ENCODE data around the gene KRTAP1-4. TPM values are rescaled to one million over a fixed set of nuclear protein-coding genes. Genes with fewer than 3 reads are reported as not detected.

The KRTAP1-4 gene
- polyA plus RNA-seq, 2 donors: not detected

- H3K9me3 ChIP-seq (ENCODE audit: control insufficient read depth in 2 of 2, insufficient read depth in 1 of 2, low read depth in 1 of 2, low read length in 1 of 2): no peaks in the 10 kb centered on the region
- H3K4me1 ChIP-seq (ENCODE audit: control insufficient read depth in 2 of 2, insufficient read depth in 2 of 2, low read length in 1 of 2): no peaks in the 10 kb centered on the region
- H3K27ac ChIP-seq (ENCODE audit: low read depth in 2 of 2, low read length in 1 of 2): no peak within 1 kb of the TSS
- H3K4me3 ChIP-seq (ENCODE audit: low read depth in 1 of 2, low read length in 2 of 2): no peak within 1 kb of the TSS
- 58 to 62% methylated on average over 4 of the region's 4 CpGs for WGBS, 2 donors
- no peaks in the 10 kb centered on the region for H3K27me3 ChIP-seq (ENCODE audit: control insufficient read depth in 1 of 2, insufficient read depth in 2 of 2, low read length in 2 of 2)
- no peaks in the 10 kb centered on the region for H3K36me3 ChIP-seq (ENCODE audit: control insufficient read depth in 2 of 2, insufficient read depth in 2 of 2, low read length in 1 of 2)
Observed at GRCh38 chr17:40993839-40994238, 36.2 kb downstream of the KRTAP1-4 start, which contains the start of gene KRTAP3-3. TSS of gene KRTAP3-3 (minus strand) at chr17:40994164. CDS start at chr17:40994097, 67 bp downstream.

- Histone ChIP-seq H3K4me3 (ENCODE audit: low read depth in 1 of 2, low read length in 2 of 2) (no peak overlapping the region), H3K4me1 (ENCODE audit: control insufficient read depth in 2 of 2, insufficient read depth in 2 of 2, low read length in 1 of 2) (no peaks in the 10 kb centered on the region), H3K27ac (ENCODE audit: low read depth in 2 of 2, low read length in 1 of 2) (no peak overlapping the region), H3K36me3 (ENCODE audit: control insufficient read depth in 2 of 2, insufficient read depth in 2 of 2, low read length in 1 of 2) (no peaks in the 10 kb centered on the region), H3K9me3 (ENCODE audit: control insufficient read depth in 2 of 2, insufficient read depth in 1 of 2, low read depth in 1 of 2, low read length in 1 of 2) (no peaks in the 10 kb centered on the region), H3K27me3 (ENCODE audit: control insufficient read depth in 1 of 2, insufficient read depth in 2 of 2, low read length in 2 of 2) (no peaks in the 10 kb centered on the region)
- 91 to 92% methylated on average over 2 of the region's 2 CpGs for WGBS, 2 donors
Observed at GRCh38 chr17:40993084-40993483, 36.9 kb downstream of the KRTAP1-4 start.

- Histone ChIP-seq H3K4me1 (ENCODE audit: control insufficient read depth in 2 of 2, insufficient read depth in 2 of 2, low read length in 1 of 2) (no peaks in the 10 kb centered on the region), H3K9me3 (ENCODE audit: control insufficient read depth in 2 of 2, insufficient read depth in 1 of 2, low read depth in 1 of 2, low read length in 1 of 2) (no peaks in the 10 kb centered on the region), H3K4me3 (ENCODE audit: low read depth in 1 of 2, low read length in 2 of 2) (no peak overlapping the region), H3K36me3 (ENCODE audit: control insufficient read depth in 2 of 2, insufficient read depth in 2 of 2, low read length in 1 of 2) (no peaks in the 10 kb centered on the region), H3K27me3 (ENCODE audit: control insufficient read depth in 1 of 2, insufficient read depth in 2 of 2, low read length in 2 of 2) (no peaks in the 10 kb centered on the region), H3K27ac (ENCODE audit: low read depth in 2 of 2, low read length in 1 of 2) (no peak overlapping the region)
- WGBS, 2 donors: 77 to 90% methylated on average over 3 of the region's 3 CpGs
Observed at GRCh38 chr17:40992666-40993065, 37.3 kb downstream of the KRTAP1-4 start.

GRCh38 chr17:40986920-40987319, 43.1 kb downstream of the KRTAP1-4 start:
- no peaks in the 10 kb centered on the region for H3K27me3 ChIP-seq (ENCODE audit: control insufficient read depth in 1 of 2, insufficient read depth in 2 of 2, low read length in 2 of 2)
- no peaks in the 10 kb centered on the region for H3K9me3 ChIP-seq (ENCODE audit: control insufficient read depth in 2 of 2, insufficient read depth in 1 of 2, low read depth in 1 of 2, low read length in 1 of 2)
- H3K36me3 ChIP-seq (ENCODE audit: control insufficient read depth in 2 of 2, insufficient read depth in 2 of 2, low read length in 1 of 2): no peaks in the 10 kb centered on the region
- no peak overlapping the region for H3K4me3 ChIP-seq (ENCODE audit: low read depth in 1 of 2, low read length in 2 of 2)
- no peak overlapping the region for H3K27ac ChIP-seq (ENCODE audit: low read depth in 2 of 2, low read length in 1 of 2)
- 37 to 46% methylated on average over 8 of the region's 8 CpGs for WGBS, 2 donors
- no peaks in the 10 kb centered on the region for H3K4me1 ChIP-seq (ENCODE audit: control insufficient read depth in 2 of 2, insufficient read depth in 2 of 2, low read length in 1 of 2)

- no peaks in the 10 kb centered on the region for H3K36me3 ChIP-seq (ENCODE audit: control insufficient read depth in 2 of 2, insufficient read depth in 2 of 2, low read length in 1 of 2)
- no peaks in the 10 kb centered on the region for H3K9me3 ChIP-seq (ENCODE audit: control insufficient read depth in 2 of 2, insufficient read depth in 1 of 2, low read depth in 1 of 2, low read length in 1 of 2)
- peaks cover 0 to 3% of the 10 kb centered on the region in 2 donors for H3K4me1 ChIP-seq (ENCODE audit: control insufficient read depth in 2 of 2, insufficient read depth in 2 of 2, low read length in 1 of 2)
- 58 to 67% methylated on average over 3 of the region's 3 CpGs for WGBS, 2 donors
- H3K4me3 ChIP-seq (ENCODE audit: low read depth in 1 of 2, low read length in 2 of 2): no peak within 1 kb of the TSS
- no peaks in the 10 kb centered on the region for H3K27me3 ChIP-seq (ENCODE audit: control insufficient read depth in 1 of 2, insufficient read depth in 2 of 2, low read length in 2 of 2)
- no peak within 1 kb of the TSS for H3K27ac ChIP-seq (ENCODE audit: low read depth in 2 of 2, low read length in 1 of 2)
Observed at GRCh38 chr17:40984226-40984625, 45.8 kb downstream of the KRTAP1-4 start, which contains the start of gene KRT40. TSS of gene KRT40 (minus strand) at chr17:40984326. CDS start at chr17:40984273, 53 bp downstream.

GRCh38 chr17:40981115-40981514, 48.9 kb downstream of the KRTAP1-4 start:
- Histone ChIP-seq H3K4me3 (ENCODE audit: low read depth in 1 of 2, low read length in 2 of 2) (no peak overlapping the region), H3K27ac (ENCODE audit: low read depth in 2 of 2, low read length in 1 of 2) (no peak overlapping the region), H3K9me3 (ENCODE audit: control insufficient read depth in 2 of 2, insufficient read depth in 1 of 2, low read depth in 1 of 2, low read length in 1 of 2) (no peaks in the 10 kb centered on the region), H3K27me3 (ENCODE audit: control insufficient read depth in 1 of 2, insufficient read depth in 2 of 2, low read length in 2 of 2) (no peaks in the 10 kb centered on the region), H3K36me3 (ENCODE audit: control insufficient read depth in 2 of 2, insufficient read depth in 2 of 2, low read length in 1 of 2) (no peaks in the 10 kb centered on the region), H3K4me1 (ENCODE audit: control insufficient read depth in 2 of 2, insufficient read depth in 2 of 2, low read length in 1 of 2) (peaks cover 0 to 3% of the 10 kb centered on the region in 2 donors)
- 59 to 65% methylated on average over 5 of the region's 5 CpGs for WGBS, 2 donors

GRCh38 chr17:40980596-40980995, 49.4 kb downstream of the KRTAP1-4 start:
- no peak overlapping the region for H3K27ac ChIP-seq (ENCODE audit: low read depth in 2 of 2, low read length in 1 of 2)
- no peaks in the 10 kb centered on the region for H3K27me3 ChIP-seq (ENCODE audit: control insufficient read depth in 1 of 2, insufficient read depth in 2 of 2, low read length in 2 of 2)
- H3K36me3 ChIP-seq (ENCODE audit: control insufficient read depth in 2 of 2, insufficient read depth in 2 of 2, low read length in 1 of 2): no peaks in the 10 kb centered on the region
- H3K9me3 ChIP-seq (ENCODE audit: control insufficient read depth in 2 of 2, insufficient read depth in 1 of 2, low read depth in 1 of 2, low read length in 1 of 2): no peaks in the 10 kb centered on the region
- 55 to 57% methylated on average over 8 of the region's 8 CpGs for WGBS, 2 donors
- no peak overlapping the region for H3K4me3 ChIP-seq (ENCODE audit: low read depth in 1 of 2, low read length in 2 of 2)
- H3K4me1 ChIP-seq (ENCODE audit: control insufficient read depth in 2 of 2, insufficient read depth in 2 of 2, low read length in 1 of 2): peaks cover 0 to 3% of the 10 kb centered on the region in 2 donors

GRCh38 chr17:40980117-40980516, 49.9 kb downstream of the KRTAP1-4 start:
- no peaks in the 10 kb centered on the region for H3K27me3 ChIP-seq (ENCODE audit: control insufficient read depth in 1 of 2, insufficient read depth in 2 of 2, low read length in 2 of 2)
- H3K9me3 ChIP-seq (ENCODE audit: control insufficient read depth in 2 of 2, insufficient read depth in 1 of 2, low read depth in 1 of 2, low read length in 1 of 2): no peaks in the 10 kb centered on the region
- WGBS, 2 donors: 91 to 93% methylated on average over 3 of the region's 3 CpGs
- H3K4me1 ChIP-seq (ENCODE audit: control insufficient read depth in 2 of 2, insufficient read depth in 2 of 2, low read length in 1 of 2): peaks cover 0 to 3% of the 10 kb centered on the region in 2 donors
- H3K27ac ChIP-seq (ENCODE audit: low read depth in 2 of 2, low read length in 1 of 2): no peak overlapping the region
- no peaks in the 10 kb centered on the region for H3K36me3 ChIP-seq (ENCODE audit: control insufficient read depth in 2 of 2, insufficient read depth in 2 of 2, low read length in 1 of 2)
- no peak overlapping the region for H3K4me3 ChIP-seq (ENCODE audit: low read depth in 1 of 2, low read length in 2 of 2)

Other genes with a start within 250 kb of the KRTAP1-4 start
- under 1 TPM in 1 of 2 donors, not detected in 1; 0.05 TPM for gene KRT27, start 247.6 kb downstream of the KRTAP1-4 start, polyA plus RNA-seq
- not detected for gene KRT28, start 230.2 kb downstream of the KRTAP1-4 start, polyA plus RNA-seq
- 10 to 100 TPM; 30.1 to 41.2 TPM for gene KRT10, start 207.6 kb downstream of the KRTAP1-4 start, polyA plus RNA-seq
- gene KRT12, start 163.0 kb downstream of the KRTAP1-4 start, polyA plus RNA-seq: not detected
- gene KRT20, start 145.0 kb downstream of the KRTAP1-4 start, polyA plus RNA-seq: under 1 TPM; 0.07 to 0.28 TPM
- gene KRT23, start 92.5 kb downstream of the KRTAP1-4 start, polyA plus RNA-seq: 10 to 100 TPM in 1 of 2 donors, 1 to 10 TPM in 1; 5.1 to 23.6 TPM
- not detected for gene KRT39, start 63.2 kb downstream of the KRTAP1-4 start, polyA plus RNA-seq
- gene KRT40, start 45.9 kb downstream of the KRTAP1-4 start, polyA plus RNA-seq: under 1 TPM; 0.18 to 0.20 TPM
- not detected for gene KRTAP3-3, start 36.0 kb downstream of the KRTAP1-4 start, polyA plus RNA-seq
- 10 to 100 TPM in 1 of 2 donors, 1 to 10 TPM in 1; 1.8 to 43.5 TPM for gene KRTAP3-2, start 30.3 kb downstream of the KRTAP1-4 start, polyA plus RNA-seq
- gene KRTAP3-1, start 21.1 kb downstream of the KRTAP1-4 start, polyA plus RNA-seq: under 1 TPM in 1 of 2 donors, not detected in 1; 0.39 TPM
- under 1 TPM in 1 of 2 donors, not detected in 1; 0.09 TPM for gene KRTAP1-5, start 3.0 kb downstream of the KRTAP1-4 start, polyA plus RNA-seq
- not detected for gene KRTAP1-3, start 4.7 kb upstream of the KRTAP1-4 start, polyA plus RNA-seq
- gene KRTAP1-1, start 11.3 kb upstream of the KRTAP1-4 start, polyA plus RNA-seq: under 1 TPM; 0.04 to 0.16 TPM
- not detected for gene KRTAP2-1, start 17.1 kb upstream of the KRTAP1-4 start, polyA plus RNA-seq
- gene KRTAP2-2, start 25.0 kb upstream of the KRTAP1-4 start, polyA plus RNA-seq: not detected
- under 1 TPM in 1 of 2 donors, not detected in 1; 0.10 TPM for gene KRTAP2-3, start 29.9 kb upstream of the KRTAP1-4 start, polyA plus RNA-seq
- not detected for gene KRTAP2-4, start 35.7 kb upstream of the KRTAP1-4 start, polyA plus RNA-seq
- not detected for gene KRTAP4-7, start 54.0 kb upstream of the KRTAP1-4 start, polyA plus RNA-seq
- not detected for gene KRTAP4-8, start 67.9 kb upstream of the KRTAP1-4 start, polyA plus RNA-seq
- gene KRTAP4-16, start 72.0 kb upstream of the KRTAP1-4 start, polyA plus RNA-seq: not detected
- not detected for gene KRTAP4-9, start 75.2 kb upstream of the KRTAP1-4 start, polyA plus RNA-seq
- not detected for gene KRTAP4-11, start 88.2 kb upstream of the KRTAP1-4 start, polyA plus RNA-seq
- gene KRTAP4-12, start 94.0 kb upstream of the KRTAP1-4 start, polyA plus RNA-seq: not detected
- not detected for gene KRTAP4-6, start 110.3 kb upstream of the KRTAP1-4 start, polyA plus RNA-seq
- not detected for gene KRTAP4-5, start 119.6 kb upstream of the KRTAP1-4 start, polyA plus RNA-seq
- gene KRTAP4-4, start 130.6 kb upstream of the KRTAP1-4 start, polyA plus RNA-seq: not detected
- not detected for gene KRTAP4-3, start 138.0 kb upstream of the KRTAP1-4 start, polyA plus RNA-seq
- gene KRTAP4-2, start 148.0 kb upstream of the KRTAP1-4 start, polyA plus RNA-seq: not detected
- gene KRTAP4-1, start 154.7 kb upstream of the KRTAP1-4 start, polyA plus RNA-seq: not detected
- not detected for gene KRTAP9-1, start 159.7 kb upstream of the KRTAP1-4 start, polyA plus RNA-seq
- not detected for gene KRTAP9-2, start 196.5 kb upstream of the KRTAP1-4 start, polyA plus RNA-seq
- not detected for gene KRTAP9-3, start 202.3 kb upstream of the KRTAP1-4 start, polyA plus RNA-seq
- gene KRTAP9-8, start 207.8 kb upstream of the KRTAP1-4 start, polyA plus RNA-seq: not detected
- not detected for gene KRTAP9-4, start 219.5 kb upstream of the KRTAP1-4 start, polyA plus RNA-seq
- gene KRTAP9-9, start 225.2 kb upstream of the KRTAP1-4 start, polyA plus RNA-seq: not detected
- gene KRTAP9-6, start 235.2 kb upstream of the KRTAP1-4 start, polyA plus RNA-seq: not detected
- not detected for gene KRTAP9-7, start 245.5 kb upstream of the KRTAP1-4 start, polyA plus RNA-seq

All from esophagus (tissue), 2 donors.